DMS 273 treated with DMSO at 0.1 percent for 48 hours (cell line): ENCODE measurements around the gene CSF2RB.

ENCODE experiments used
- DNase-seq: peaks from one replicate; lab custom pipeline; 2025; lab: John Stamatoyannopoulos, UW

CSF2RB gene

GRCh38 chr22:36936362-36937116 is 23.1 kb downstream of the CSF2RB start:
- no peak for DNase-seq

DNA sequence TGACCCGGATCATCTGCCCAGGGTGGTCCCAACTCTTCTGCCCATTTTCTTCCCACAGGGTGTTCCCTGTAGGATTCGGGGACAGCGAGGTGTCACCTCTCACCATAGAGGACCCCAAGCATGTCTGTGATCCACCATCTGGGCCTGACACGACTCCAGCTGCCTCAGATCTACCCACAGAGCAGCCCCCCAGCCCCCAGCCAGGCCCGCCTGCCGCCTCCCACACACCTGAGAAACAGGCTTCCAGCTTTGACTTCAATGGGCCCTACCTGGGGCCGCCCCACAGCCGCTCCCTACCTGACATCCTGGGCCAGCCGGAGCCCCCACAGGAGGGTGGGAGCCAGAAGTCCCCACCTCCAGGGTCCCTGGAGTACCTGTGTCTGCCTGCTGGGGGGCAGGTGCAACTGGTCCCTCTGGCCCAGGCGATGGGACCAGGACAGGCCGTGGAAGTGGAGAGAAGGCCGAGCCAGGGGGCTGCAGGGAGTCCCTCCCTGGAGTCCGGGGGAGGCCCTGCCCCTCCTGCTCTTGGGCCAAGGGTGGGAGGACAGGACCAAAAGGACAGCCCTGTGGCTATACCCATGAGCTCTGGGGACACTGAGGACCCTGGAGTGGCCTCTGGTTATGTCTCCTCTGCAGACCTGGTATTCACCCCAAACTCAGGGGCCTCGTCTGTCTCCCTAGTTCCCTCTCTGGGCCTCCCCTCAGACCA is 24.0 kb downstream of the CSF2RB start:
- no peak for DNase-seq

- no peak for DNase-seq
These were observed 24.6 kb downstream of the CSF2RB start for GRCh38 chr22:36938028-36938425.

DNA sequence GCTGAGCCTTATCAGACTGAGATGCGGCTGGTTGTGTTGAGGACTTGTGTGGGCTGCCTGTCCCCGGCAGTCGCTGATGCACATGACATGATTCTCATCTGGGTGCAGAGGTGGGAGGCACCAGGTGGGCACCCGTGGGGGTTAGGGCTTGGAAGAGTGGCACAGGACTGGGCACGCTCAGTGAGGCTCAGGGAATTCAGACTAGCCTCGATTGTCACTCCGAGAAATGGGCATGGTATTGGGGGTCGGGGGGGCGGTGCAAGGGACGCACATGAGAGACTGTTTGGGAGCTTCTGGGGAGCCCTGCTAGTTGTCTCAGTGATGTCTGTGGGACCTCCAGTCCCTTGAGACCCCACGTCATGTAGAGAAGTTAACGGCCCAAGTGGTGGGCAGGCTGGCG is 25.5 kb downstream of the CSF2RB start:
- no peak for DNase-seq

GRCh38 chr22:36940676-36941075 is 27.2 kb downstream of the CSF2RB start:
- no peak for DNase-seq

DNA sequence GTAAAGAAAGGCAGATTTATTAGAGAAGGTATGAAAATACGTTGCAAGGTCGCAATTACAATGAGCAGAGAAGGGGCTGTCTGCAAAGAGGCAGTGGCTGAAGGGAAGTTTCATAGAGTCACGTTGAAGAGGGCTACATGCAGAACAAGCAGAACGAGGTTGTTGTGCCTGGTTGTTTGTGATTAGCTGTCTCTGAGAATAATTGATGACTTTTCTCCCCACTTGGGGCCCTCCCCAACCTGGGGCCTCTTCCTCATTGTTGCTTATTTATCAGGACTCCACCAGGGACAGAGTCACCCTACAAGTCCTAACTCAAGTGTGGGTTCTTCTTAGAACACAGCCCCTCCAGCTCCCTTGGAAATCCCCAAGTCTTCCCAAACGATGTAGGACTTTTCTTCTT is 29.1 kb downstream of the CSF2RB start:
- DNase-seq: no peak

- no peak for DNase-seq
These were observed 33.2 kb downstream of the CSF2RB start for GRCh38 chr22:36946421-36947158.

DNA sequence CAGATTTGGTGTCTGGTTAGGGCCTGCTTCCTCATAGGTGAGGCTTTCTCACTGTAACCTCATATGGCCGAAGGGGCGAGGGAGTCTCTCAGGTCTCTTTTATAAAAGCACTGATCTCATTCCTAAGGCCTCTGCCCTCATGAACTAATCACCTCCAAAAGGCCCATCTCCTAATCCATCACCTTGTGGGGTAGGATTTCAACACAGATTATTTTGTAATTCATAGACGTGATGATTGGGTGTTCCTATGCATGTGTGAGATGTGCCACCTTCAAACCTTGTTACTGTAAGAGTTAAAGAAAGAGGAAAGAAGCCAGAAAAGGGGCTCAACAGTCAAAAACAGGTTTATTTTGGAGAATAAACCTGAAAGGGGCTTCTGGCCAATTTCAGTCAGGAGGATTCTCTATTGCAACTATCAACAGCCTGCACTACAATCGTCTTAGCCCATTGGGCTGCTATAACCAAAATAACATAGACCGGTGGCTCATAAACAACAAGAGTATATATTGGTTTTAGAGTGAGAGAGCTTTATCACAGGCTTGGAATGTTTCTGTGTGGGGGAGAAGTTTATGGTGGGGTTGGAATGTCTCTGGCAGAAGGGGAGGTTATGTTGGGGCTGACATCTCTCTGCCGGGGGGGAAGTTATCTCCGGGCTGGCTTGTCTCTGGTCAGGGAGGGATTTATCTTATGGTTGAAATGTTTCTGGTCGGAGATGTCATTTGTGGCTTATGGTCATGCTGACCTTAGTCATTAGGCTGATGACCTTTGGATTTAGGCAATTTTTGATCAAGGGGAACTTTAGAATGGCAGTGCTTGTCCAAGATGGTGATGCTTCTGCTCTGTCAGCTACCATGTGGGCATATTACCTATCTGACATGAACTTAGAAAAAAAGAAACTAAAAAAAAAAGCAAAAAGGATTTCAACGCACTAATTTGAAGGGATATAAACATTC is 35.1 kb downstream of the CSF2RB start:
- no peak for DNase-seq

DNA sequence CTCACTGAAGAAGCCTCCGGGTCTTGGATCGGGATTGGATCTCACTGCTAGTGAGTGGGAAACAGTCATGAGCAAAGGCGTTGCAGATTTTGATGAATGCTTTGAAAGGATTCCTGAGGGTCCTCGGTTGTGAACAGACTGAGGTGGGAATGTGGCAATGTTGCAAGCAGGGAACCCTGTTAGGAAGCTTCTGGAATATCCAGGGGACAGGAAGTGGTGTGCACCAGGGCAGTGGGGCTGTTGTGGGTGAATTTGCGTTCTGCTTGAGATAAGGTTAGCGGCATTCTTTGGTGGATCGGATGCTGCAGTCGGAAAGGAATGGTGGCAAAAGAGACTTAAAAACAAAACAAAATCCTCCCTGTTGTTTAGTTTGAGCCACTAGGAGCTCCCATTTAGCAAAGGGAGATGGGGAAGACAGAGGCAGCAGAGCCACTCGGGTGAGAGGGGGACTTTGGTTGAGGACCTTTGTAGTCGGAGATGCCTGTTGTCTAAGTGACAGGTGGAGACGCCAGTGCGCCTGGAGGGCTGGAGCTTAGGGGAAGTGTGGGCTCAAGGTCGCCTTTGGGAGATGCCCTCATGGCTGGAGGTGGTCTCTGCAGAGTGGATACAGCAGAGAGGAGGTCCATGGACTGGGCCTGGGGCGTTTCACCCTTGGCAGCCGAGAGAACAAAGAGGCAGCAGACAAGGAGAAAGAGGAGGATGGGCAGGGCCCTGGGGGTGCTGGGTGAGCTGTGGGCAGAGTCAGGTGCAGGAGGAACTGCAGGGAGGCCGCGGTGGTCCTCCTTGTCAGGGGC is 37.6 kb downstream of the CSF2RB start:
- no peak for DNase-seq

DNA sequence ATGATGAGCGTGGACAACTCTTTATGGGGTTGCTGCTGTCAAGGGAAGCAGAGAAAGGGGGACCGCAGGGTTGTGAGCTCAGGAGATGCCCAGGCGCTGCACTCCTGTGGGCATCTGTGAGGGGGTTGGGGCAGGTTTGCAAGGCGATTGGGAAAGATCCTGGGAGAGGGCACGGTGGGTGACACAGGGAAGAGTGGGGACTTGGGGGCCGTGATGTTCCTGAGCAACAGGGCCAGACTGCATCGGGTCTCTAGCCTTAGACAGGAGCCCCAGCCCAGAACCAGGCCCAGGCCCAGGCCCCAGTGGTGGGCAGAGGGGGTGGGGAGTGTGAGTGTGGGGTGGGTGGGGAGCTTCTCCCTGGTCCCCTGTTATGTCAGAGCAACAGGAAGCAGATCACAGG is 38.3 kb downstream of the CSF2RB start:
- no peak for DNase-seq

GRCh38 chr22:36953239-36954080 is 40.0 kb downstream of the CSF2RB start:
- DNase-seq: no peak

DNA sequence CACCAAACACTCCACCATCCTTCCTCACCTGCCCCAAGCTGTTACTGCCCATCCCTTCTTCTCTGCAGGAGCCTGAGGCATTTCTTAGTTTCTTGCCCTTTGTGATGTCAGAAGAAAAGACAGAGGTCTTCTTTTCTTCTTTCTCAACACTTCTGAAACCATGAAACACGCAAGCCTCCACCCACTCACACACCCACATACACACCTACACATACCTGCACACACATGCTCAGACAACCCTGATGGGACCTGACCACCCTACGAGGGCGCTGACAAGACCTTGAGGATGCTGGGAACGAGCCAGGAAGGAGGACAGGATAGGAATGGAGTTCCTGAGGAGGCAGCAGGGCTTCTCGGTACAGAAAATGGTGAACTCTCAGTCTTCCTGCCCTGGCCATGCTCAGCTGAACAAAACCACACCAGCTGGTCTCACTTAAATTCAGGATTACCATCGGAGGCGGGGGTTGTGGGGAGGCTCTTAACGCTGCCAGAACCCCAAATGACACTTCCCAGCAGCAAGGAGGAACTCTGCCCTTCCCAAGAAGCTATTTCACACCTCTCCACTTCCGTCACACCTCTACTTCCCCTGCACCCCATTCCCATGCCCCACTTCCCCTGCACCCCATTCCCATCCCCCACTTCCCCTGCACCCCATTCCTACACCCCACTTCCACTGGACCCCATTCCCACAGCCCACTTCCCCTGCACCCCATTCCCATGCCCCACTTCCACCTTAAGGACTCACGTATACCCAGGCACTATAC is 41.0 kb downstream of the CSF2RB start:
- no peak for DNase-seq

DNA sequence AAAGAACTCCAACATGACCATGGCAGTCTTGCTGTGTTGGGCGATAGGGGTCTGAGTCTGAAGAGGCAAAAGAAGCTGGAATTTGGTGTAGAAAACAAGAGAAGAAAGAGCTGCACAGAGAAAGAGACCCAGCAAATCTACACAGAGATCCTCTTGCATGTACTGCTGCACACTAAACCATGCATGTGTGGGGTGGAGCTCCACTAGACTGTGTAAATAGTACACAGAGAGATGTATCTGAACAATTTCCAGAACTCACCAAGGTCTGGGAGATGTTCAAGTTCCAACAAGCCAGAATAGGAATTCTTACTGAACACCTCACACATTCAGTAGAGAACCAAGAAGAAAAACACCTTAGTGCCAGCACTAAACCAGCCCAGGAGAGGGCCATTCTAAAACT is 42.3 kb downstream of the CSF2RB start:
- no peak for DNase-seq

GRCh38 chr22:36958366-36958765 is 44.9 kb downstream of the CSF2RB start:
- DNase-seq: no peak

DNA sequence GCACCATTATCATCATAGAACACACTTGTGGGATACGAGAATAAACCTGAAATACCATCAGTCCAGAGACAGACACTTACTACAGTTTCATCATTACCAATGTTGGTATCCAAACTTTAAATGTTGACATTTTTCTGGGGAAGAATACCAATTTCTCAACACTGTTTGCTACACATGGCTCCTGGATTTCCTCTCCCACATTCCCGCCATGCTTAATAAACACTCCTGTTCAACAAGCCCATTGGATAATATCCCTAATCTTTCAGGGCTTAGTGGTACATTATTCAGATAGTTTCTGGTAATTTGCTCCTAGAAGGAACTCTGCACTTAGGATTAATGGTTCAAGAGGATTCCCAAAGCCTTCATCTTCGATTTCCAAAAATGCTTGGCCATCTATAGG is 48.2 kb downstream of the CSF2RB start:
- DNase-seq: no peak

DNA sequence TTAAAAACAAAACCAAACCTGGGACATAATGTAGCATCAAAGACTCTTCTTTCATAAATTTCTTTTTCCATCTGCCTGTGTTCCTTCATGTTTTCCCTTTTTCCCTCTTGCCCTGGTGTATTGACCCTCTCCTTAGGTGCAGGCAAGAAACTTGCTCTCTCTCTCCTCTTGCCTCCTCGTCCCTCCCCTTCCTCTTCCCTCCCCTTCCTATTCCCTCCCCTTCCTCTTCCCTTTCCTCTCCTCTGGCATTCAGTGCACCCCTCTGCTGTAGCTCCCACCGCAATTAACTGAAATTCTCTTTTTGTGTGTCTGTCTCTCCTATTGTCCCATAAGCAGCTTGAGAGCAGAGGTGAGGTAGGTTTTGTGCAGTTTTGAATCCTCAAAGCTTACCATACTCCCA is 49.9 kb downstream of the CSF2RB start:
- DNase-seq: no peak

DNA sequence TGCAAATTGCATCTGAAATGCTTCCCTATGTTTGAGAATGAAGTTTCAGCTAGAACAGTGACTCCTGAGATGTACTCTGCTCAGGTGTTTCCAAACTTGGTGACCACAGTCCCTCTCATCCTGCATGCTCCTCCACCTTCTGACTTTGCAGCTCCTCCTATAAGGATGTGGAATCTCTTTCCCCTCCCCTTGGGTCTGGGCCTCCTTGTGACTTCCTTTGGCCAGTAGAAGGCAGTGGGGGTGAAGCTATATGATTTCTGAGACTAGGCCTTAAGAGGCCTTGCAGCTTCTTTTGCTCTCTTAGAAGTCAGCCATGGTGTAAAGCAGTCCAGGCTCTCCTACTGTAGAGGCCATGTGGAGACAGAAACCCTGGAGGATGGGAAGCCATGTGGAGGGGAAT is 50.7 kb downstream of the CSF2RB start:
- no peak for DNase-seq

GRCh38 chr22:36965696-36966095 is 52.3 kb downstream of the CSF2RB start:
- no peak for DNase-seq

GRCh38 chr22:36966851-36967540 is 53.6 kb downstream of the CSF2RB start:
- DNase-seq: no peak
